K562 (cell line): ENCODE data around the gene RARRES1. TPM values are rescaled to one million over a fixed set of nuclear protein-coding genes. Genes with fewer than 3 reads are reported as not detected.

Source experiments
- ATAC-seq: fragments of 200-7000 bp; cut with Tn5 transposase; 3 replicates; pipeline ENCODE4 v1.9.1; 2020; ENCODE audit warnings: moderate library complexity
- BruUV-seq: library from RNA; stranded (reverse); fragments of 400-500 nt; replicated peaks from 2 replicates; lab custom pipeline; 2021; lab: Mats Ljungman, UMichigan
- CTCF ChIA-PET: fragments of 300-600 bp; formaldehyde crosslinking; extraction: SDS; loops from one replicate; lab custom pipeline; 2021; ENCODE audit warnings: low intra/inter-chr PET ratio; lab: Yijun Ruan, JAX
- POLR2A ChIA-PET: fragments of 300-600, 350-650 bp; sonication (Branson Sonifier 250); formaldehyde crosslinking; extraction: SDS; loops from one replicate; lab custom pipeline; 2021; ENCODE audit warnings: antibody characterized with exemption, inconsistent platforms; lab: Yijun Ruan, JAX
- DNase-seq, 4 experiments: peaks; one replicate each; pipeline versions ENCODE4 v3.0.0 to v3.0.0-alpha.2; 2011 to 2018; ENCODE audit warnings: low spot score in 3 of 4, mixed read lengths in 3 of 4; ENCODE audit errors: extremely low read depth in 1 of 4
- FAIRE-seq: peaks from 2 replicates; lab custom pipeline; 2011; peaks lifted over from hg19 to GRCh38; lab: Jason Lieb, UNC
- H2AFZ ChIP-seq: 2 replicates; pipeline ENCODE4 v1.6.0; 2011; ENCODE audit warnings: low read depth, low read length, control low read depth, inconsistent platforms
- H3K27ac ChIP-seq: fragments of 200-600 bp; 3 replicates; pipeline ENCODE4 v1.8.0; 2011; ENCODE audit warnings: low read depth, mild to moderate bottlenecking, control low read depth, inconsistent platforms, low read length, moderate library complexity, mixed read lengths; ENCODE audit errors: extremely low read depth
- H3K27me3 ChIP-seq, 2 experiments: fragments of 300-600 bp in 1 of 2; 2 replicates in 1 of 2; 3 replicates in 1 of 2; pipeline versions ENCODE4 v1.6.0 to v1.8.0; 2011; ENCODE audit warnings: inconsistent platforms in 2 of 2, low read length in 2 of 2, mild to moderate bottlenecking in 1 of 2, mixed read lengths in 1 of 2, moderate library complexity in 1 of 2; ENCODE audit not compliant: control insufficient read depth in 2 of 2, insufficient read depth in 2 of 2
- H3K36me3 ChIP-seq: fragments of 300-600 bp; 3 replicates; pipeline ENCODE4 v1.8.0; 2011; ENCODE audit warnings: mild to moderate bottlenecking, low read length, inconsistent platforms; ENCODE audit not compliant: control insufficient read depth, insufficient read depth
- H3K4me1 ChIP-seq, 2 experiments: fragments of 200-600 bp in 1 of 2; replicated peaks in 1 of 2; 2 replicates in 1 of 2; 3 replicates in 1 of 2; pipeline versions ENCODE4 v1.5.1 to v1.8.0; 2011; ENCODE audit warnings: inconsistent platforms in 2 of 2, low read length in 2 of 2, mild to moderate bottlenecking in 1 of 2, mixed read lengths in 1 of 2, moderate library complexity in 1 of 2; ENCODE audit not compliant: control insufficient read depth in 2 of 2, insufficient read depth in 2 of 2
- H3K4me2 ChIP-seq: 2 replicates; pipeline ENCODE4 v1.6.1; 2011; ENCODE audit warnings: low read length, control low read depth, inconsistent platforms, mixed read lengths; ENCODE audit not compliant: insufficient read depth
- H3K4me3 ChIP-seq: fragments of 200-600 bp; sonication (generic), shearing (Covaris generic); 2 replicates; pipeline ENCODE4 v1.5.1; 2016; ENCODE audit warnings: control low read depth, inconsistent platforms
- H3K79me2 ChIP-seq: fragments of 200-600 bp; 3 replicates; pipeline ENCODE4 v1.8.0; 2011; ENCODE audit warnings: low read length, inconsistent platforms; ENCODE audit not compliant: control insufficient read depth, insufficient read depth
- H3K9ac ChIP-seq, 2 experiments: 2 replicates each; pipeline versions ENCODE4 v1.6.0 to v1.6.1; 2011; ENCODE audit warnings: low read depth in 2 of 2, low read length in 2 of 2, control low read depth in 1 of 2, inconsistent platforms in 1 of 2, mild to moderate bottlenecking in 1 of 2, mixed read lengths in 1 of 2; ENCODE audit not compliant: insufficient read depth in 1 of 2
- H3K9me1 ChIP-seq: one replicate; pipeline ENCODE4 v1.6.0; 2011; ENCODE audit warnings: inconsistent platforms, mild to moderate bottlenecking, low read length, moderate library complexity; ENCODE audit not compliant: control insufficient read depth, insufficient read depth
- H3K9me3 ChIP-seq: replicated peaks from 2 replicates; pipeline ENCODE4 v1.5.1; 2011; ENCODE audit warnings: low read depth, low read length, inconsistent platforms; ENCODE audit not compliant: control insufficient read depth, insufficient read depth
- H4K20me1 ChIP-seq: replicated peaks from 2 replicates; pipeline ENCODE4 v1.6.1; 2011; ENCODE audit warnings: low read length, inconsistent platforms, mixed read lengths; ENCODE audit not compliant: control insufficient read depth, insufficient read depth
- EWSR1 ChIP-seq: fragments of 450-650 bp; IDR thresholded peaks from 2 replicates; pipeline ENCODE4 v1.6.1; 2018; ENCODE audit warnings: borderline replicate concordance, mild to moderate bottlenecking, low read depth, moderate library complexity; ENCODE audit not compliant: partially characterized antibody
- NEUROD1 ChIP-seq: fragments of 150-350 bp; IDR thresholded peaks from 2 replicates; pipeline ENCODE4 v1.6.1; 2014; ENCODE audit warnings: borderline replicate concordance, low read length, low read depth; ENCODE audit not compliant: partially characterized antibody
- PPARD ChIP-seq: fragments of 250-450 bp; sonication (Bioruptor Pico); IDR thresholded peaks from 2 replicates; pipeline ENCODE4 v1.8.0; 2022; ENCODE audit warnings: inconsistent platforms, mild to moderate bottlenecking, moderate library complexity
- TAF9B ChIP-seq: fragments of 450-650 bp; IDR thresholded peaks from 2 replicates; pipeline ENCODE4 v1.6.1; 2018; ENCODE audit warnings: mild to moderate bottlenecking; ENCODE audit not compliant: partially characterized antibody
- TRIM24 ChIP-seq, 2 experiments: fragments of 450-650 bp; IDR thresholded peaks; 2 replicates each; pipeline ENCODE4 v1.6.1; 2016
- ZBTB26 ChIP-seq: fragments of 450-650 bp; formaldehyde crosslinking; IDR thresholded peaks from 2 replicates; pipeline ENCODE4 v1.4.0; 2022; ENCODE audit warnings: missing genetic modification characterization
- ZNF12 ChIP-seq: sonication (generic); formaldehyde crosslinking; IDR thresholded peaks from 2 replicates; pipeline ENCODE4 v1.4.0; 2020; ENCODE audit warnings: mild to moderate bottlenecking, missing genetic modification reagents
- ZNF707 ChIP-seq: fragments of 250-450 bp; sonication (Bioruptor Pico); conservative IDR thresholded peaks from 2 replicates; pipeline ENCODE4 v1.8.0; 2022; ENCODE audit warnings: inconsistent platforms, mild to moderate bottlenecking, moderate library complexity
- WGBS: fragments of 100-300 bp; shearing (Covaris generic); methylation state at CpG from one replicate; pipeline ENCODE4 v1.1.6; 2016; ENCODE audit warnings: low coverage, mixed read lengths; ENCODE audit not compliant: insufficient coverage; ENCODE audit errors: missing lambda C conversion rate; 5-methylcytosine and 5-hydroxymethylcytosine counted together
- in situ Hi-C: fragments of 300-500 bp; cut with MboI; formaldehyde crosslinking; loops from 4 replicates; pipeline ENCODE4 v1.15.0; 2018; ENCODE audit warnings: inconsistent platforms, mixed read lengths
- intact Hi-C: fragments of 100-400 bp; cut with micrococcal nuclease; formaldehyde crosslinking; loops from 2 replicates; pipeline ENCODE4 v1.14.2; 2022
- polyA plus RNA-seq, 8 experiments: library from polyadenylated mRNA; depleted of rRNA in 4 of 8; stranded (reverse) in 5 of 8; unstranded in 3 of 8; fragments of >200 nt; fragmentation: Nextera tagmentation in 2 of 8; fragmentation: Illumina TruSeq in 1 of 8; extraction: Ambion mirVana in 2 of 8; extraction: Trizol in 1 of 8; gene quantifications; 2 replicates each; pipeline versions ENCODE4 v1.2.1 to v1.2.3, GENCODE V29; 2011 to 2014; ENCODE audit warnings: inconsistent platforms in 1 of 8, missing spikeins in 1 of 8
- total RNA-seq, 7 experiments: library from RNA; depleted of rRNA in 6 of 7; stranded (reverse); fragments of >200 nt in 6 of 7; fragmentation: Illumina TruSeq in 2 of 7; extraction: Trizol in 2 of 7; gene quantifications; 2 replicates each; pipeline versions ENCODE4 v1.2.1 to v1.2.3, GENCODE V29; 2011 to 2021; ENCODE audit warnings: low replicate concordance in 1 of 7
- TF ChIP-seq, protein P1 (sequence below), 2 experiments: fragments of 200-800 bp in 1 of 2; sonication (Bioruptor generic) in 1 of 2; sonication (generic) in 1 of 2; formaldehyde crosslinking in 1 of 2; IDR thresholded peaks in 1 of 2; conservative IDR thresholded peaks in 1 of 2; 2 replicates each; pipeline versions ENCODE4 v1.5.0 to v1.6.1; 2016 to 2020; ENCODE audit warnings: missing compliant biosample characterization in 1 of 2, missing genetic modification characterization in 1 of 2, missing genetic modification reagents in 1 of 2

RARRES1 gene
- total and polyA plus RNA-seq, 9 of the 15 experiments (the other 6 are each of a cell fraction or from before 2014, with no cell fraction given) = not detected

DNA sequence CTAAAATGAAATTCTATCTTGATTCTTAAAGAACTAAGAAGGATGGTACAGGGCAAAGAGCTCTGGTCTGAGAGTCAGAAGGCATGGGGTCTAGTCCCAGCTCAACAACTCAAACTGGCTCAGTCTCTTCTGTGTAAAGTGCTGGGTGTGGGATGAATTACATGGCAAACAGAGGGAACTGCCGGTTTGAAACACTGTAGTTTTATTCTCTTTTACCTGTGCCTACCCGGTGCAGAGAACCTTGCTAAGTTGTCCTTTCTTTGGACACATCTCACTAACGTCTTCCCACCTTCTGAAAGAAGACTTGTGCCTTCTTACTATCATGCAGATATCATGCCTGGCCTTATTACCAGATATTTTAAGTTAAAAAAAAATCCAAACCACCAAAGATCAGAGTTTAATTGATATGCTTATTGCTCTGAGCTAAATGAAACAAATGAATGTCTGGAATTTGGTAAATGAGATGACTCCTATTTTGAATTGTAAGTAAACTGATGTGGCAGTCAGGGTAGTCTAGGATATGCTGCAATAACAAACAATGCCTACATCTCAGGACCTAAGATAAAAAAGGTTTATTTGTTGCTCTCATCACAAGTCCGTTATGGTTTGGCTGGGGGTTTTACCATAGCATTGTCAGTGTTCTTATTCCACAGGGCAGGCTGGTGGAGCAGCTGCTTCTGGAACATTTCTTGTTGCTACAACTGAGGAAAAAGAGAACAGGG lies 12.5 kb upstream of the RARRES1 start:
- TF ChIP-seq EWSR1 (no peak), TRIM24 (IDR thresholded peaks at IDR 0.05) (0 out of 4 replicates have a peak, but pooled peaks of 1 of the 2 experiments have one; percentile 18), ZBTB26 (CRISPR knock-in tag) (no peak), NEUROD1 (no peak), ZNF707 (CRISPR knock-in tag) (no peak), ZNF12 (CRISPR knock-in tag) (peak; percentile 98), TAF9B (no peak), PPARD (no peak)
- TF ChIP-seq, protein P1, sequence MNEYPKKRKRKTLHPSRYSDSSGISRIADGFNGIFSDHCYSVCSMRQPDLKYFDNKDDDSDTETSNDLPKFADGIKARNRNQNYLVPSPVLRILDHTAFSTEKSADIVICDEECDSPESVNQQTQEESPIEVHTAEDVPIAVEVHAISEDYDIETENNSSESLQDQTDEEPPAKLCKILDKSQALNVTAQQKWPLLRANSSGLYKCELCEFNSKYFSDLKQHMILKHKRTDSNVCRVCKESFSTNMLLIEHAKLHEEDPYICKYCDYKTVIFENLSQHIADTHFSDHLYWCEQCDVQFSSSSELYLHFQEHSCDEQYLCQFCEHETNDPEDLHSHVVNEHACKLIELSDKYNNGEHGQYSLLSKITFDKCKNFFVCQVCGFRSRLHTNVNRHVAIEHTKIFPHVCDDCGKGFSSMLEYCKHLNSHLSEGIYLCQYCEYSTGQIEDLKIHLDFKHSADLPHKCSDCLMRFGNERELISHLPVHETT (CRISPR knock-in tag; conservative IDR thresholded peaks at IDR 0.05 in 1 of 2, IDR thresholded peaks at IDR 0.05 in 1 of 2) = no peak
- TF ChIP-seq, all 486 proteins: peak for 2
- peak overlapping the region in 1 of 2 experiments; percentile 62; a peak in 2 of 4 replicates for H3K9ac ChIP-seq
- ChIA-PET CTCF (no interaction called here), POLR2A (interaction anchor here (0.6 to 1.4 kb wide), 2 partner anchors 9 to 777 kb away, joined by 3 to 4 read pairs; no protein-coding TSS in a partner anchor)
- no peak for ATAC-seq
- no peaks in the 10 kb centered on the region for H4K20me1 ChIP-seq
- peaks cover 49% of the 10 kb centered on the region for H3K36me3 ChIP-seq
- in situ Hi-C loops = no loop called here
- peaks cover 8% of the 10 kb centered on the region; the same call in 2 of the 3 replicates for H3K79me2 ChIP-seq
- no peaks in the 10 kb centered on the region for H3K27me3 ChIP-seq
- H2AFZ ChIP-seq = peak overlapping the region; percentile 40
- no peaks in the 10 kb centered on the region for H3K9me1 ChIP-seq
- no peak for DNase-seq
- peak overlapping the region; percentile 87 for H3K27ac ChIP-seq
- H3K4me1 ChIP-seq = peaks cover 41 to 66% of the 10 kb centered on the region in 2 experiments; a peak in 4 of 5 replicates
- no peak overlapping the region for H3K4me3 ChIP-seq
- WGBS = 65% methylated on average over 4 of the region's 4 CpGs
- no TSS peak for BruUV-seq
- FAIRE-seq = no peak
- H3K4me2 ChIP-seq = peak overlapping the region; percentile 74
- intact Hi-C loops = no loop called here
- peaks cover 9% of the 10 kb centered on the region for H3K9me3 ChIP-seq
